NCI-H146 treated with DMSO at 0.1 percent for 48 hours (cell line): Measurements from ENCODE around the gene COPZ1.
A peak's percentile ranks its signal among the peaks of the same experiment; 100 is the strongest.

Source experiments
- DNase-seq: peaks from one replicate; lab custom pipeline; 2025; ENCODE audit not compliant: unreplicated experiment; lab: John Stamatoyannopoulos, UW

The COPZ1 gene

DNA sequence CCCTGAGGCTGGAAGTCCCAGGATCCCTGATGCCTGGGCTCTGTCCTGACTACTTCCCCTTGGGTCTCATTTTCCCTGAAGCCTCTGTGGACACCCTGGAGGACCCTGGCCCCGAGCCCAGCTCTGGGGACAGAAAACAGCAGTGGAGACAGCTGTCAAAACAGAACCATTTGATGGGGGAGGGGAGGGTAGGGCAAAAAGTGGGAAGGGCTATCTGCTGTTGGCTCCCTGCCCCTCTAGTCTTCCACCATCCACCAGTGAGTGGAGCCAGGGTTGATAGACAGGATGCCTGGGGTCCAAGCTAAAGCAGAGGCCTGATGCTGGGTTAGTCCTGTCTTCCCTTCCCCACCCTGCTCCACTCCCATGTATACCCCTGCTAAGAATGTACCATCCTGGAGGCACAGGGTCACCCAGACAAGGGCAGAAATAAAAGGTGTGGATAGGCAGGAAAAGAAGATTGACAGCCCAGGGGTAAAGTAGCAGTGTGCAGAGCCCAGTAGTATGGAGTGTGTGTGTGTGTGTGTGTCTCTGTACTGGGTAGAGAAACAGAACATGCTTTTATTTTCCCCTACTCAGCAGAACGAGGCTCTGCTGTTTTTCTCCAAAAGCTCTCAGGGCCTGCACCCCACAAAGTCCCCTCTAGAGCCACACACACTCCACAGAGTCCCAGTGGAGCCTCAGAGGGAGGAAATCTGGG is 49.8 kb downstream of the COPZ1 start:
- peak; percentile 23 for DNase-seq

DNA sequence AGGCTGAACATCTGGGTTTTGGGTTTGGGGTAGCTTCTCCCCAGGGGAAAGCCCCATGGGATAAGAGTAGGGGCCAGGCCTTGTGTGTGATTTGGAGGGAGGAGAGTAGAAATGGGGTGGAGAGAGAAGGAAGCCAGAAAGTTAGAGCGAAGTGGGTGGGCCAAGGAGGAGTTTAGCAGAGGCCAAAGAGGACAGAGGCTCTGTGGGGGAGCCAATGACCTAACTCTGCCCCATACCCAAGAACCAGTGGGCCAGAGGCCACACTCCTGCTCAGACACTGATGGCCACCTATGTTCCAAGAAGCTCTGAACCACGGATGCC is 50.3 kb downstream of the COPZ1 start:
- DNase-seq, result no peak

DNA sequence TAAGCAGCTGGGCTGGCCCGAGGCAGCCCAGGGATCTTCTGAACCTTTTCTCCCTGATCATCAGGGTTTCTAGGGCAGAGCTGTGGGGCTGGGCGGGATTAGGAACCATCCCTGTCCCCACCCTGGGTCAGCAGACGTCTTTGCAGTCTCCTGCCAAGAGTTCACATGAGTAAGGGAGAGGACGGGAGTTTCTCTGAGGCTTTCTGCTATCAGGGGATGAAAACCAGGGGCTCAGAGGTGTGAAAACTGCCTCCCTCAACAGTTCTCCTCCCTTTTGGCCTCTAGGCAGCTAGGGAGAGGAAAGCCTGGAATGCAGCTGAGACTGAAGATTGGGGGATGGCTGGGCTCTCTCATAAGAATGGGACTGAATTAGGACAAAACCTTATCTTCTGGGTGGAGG is 51.7 kb downstream of the COPZ1 start:
- DNase-seq, result no peak

DNA sequence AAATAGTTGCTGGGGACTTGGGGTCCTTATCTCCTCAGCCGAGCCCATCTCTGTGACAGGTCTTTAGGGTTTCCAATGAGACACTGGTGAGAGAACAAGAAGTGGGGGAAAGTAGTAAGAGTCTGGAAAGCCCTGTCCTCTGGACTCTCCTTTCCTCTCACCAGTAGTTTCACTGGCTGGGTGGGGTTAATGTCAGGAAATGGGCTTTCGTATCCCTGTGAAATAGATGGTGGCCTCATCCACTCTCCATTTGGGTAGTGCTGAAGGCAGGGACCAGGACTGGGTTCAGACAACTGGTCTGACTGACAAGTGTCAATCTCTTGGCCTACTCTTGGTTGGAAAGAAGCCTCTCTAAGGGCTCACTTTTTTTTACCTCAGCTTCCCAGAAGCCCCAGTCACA is 52.1 kb downstream of the COPZ1 start:
- no peak for DNase-seq

DNA sequence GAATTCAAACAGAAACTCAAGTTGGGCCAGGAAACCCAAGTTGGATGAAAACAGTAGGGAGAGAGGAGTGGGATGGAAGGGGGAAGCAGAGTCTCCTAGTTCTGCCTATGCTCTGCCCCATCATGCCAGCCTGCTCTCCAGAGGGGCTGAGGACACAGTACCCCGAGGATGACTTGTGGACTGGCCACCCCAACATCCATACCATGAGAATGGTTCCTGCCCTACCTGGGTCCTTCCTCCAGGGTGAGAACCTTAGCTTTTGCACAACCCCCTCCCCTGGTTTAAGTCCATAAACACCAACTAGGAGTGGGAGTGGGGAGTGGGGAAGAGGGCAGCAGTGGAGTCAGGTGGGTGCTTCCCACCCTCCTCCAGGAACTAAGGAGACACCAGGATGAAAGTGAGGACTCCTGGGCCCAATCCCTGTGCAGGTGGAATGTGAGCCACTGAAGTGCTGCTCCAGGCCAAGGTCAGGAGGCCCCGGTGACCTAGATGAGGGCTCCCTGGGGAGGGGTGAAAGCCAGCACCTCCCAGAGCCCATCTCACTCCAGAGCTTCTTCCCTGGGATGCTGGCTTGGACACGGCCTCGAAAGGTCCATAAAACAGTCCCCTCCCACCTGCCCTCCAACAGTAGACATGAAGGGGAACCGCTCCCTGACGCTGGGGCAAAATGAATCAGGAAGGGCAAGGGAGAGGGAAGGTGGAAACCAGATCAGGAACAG is 53.0 kb downstream of the COPZ1 start:
- DNase-seq, result no peak

DNA sequence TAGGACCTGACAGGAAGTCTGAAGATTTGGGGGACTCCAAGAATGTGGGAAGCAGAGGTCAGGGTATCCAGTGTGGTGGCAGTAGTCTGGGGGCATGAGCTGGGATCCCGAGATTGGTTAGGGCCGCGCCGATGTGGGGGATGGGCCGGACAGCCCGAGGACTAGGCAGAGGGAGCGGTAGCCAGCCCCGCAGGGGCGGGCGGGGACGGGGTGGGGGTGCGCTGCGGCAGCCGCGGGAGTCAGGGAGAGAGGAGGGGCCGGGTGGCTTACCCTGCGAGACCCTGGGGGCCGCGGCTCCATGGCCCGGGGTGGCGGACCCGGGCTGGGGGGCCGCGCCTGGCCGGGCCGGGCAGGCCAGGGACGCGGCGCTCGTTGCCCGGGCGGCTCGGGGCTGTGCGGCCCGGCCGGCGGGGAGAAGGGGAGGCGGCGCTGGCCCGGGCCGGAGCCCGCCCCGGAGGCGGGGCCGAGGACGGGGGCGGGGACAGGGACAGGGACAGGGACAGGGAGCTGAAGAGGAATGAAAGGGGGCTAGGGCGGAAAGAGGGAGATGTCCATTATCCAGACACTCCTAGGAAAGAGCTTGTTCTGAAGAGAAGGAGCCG is 54.0 kb downstream of the COPZ1 start:
- DNase-seq, result peak; percentile 35

DNA sequence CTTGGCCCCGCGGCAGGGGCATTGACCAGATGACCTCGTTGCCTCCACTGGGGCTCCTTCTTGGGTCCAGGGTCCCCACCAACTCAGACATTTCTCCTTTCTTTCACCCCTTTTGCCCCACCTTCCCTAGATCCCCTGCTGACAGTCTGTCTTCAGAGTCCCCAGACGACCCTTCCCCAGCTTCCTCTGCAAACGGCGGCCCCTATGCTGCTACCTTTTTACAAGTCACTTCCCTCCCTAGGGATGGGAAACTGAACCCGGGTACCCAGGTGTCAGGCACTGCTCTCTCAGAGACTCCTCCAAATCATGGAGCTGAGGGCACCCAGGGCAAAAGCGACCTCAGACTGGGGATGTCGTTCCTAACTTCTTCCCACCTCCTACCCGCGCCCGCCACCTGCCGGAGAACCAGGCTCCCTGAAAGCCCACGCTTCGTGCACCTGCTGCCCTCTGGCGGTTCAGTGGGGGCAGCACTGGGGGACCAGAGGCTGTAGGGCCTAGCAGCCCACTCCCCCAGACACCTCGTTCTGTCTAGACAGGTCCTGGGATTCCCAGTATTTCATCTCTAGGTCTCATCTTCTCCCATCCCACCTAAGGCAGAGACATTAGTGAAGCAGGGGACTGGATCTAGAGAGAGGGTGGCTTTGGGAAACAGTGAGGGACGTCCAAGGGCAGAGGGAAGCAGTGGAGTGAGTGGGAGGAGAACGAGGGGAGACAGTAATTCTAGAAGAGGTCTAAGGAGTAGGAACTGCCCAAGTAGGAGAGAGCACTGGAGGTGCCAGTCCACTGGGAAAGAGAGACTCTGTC is 54.7 kb downstream of the COPZ1 start:
- peak; percentile 84 for DNase-seq

DNA sequence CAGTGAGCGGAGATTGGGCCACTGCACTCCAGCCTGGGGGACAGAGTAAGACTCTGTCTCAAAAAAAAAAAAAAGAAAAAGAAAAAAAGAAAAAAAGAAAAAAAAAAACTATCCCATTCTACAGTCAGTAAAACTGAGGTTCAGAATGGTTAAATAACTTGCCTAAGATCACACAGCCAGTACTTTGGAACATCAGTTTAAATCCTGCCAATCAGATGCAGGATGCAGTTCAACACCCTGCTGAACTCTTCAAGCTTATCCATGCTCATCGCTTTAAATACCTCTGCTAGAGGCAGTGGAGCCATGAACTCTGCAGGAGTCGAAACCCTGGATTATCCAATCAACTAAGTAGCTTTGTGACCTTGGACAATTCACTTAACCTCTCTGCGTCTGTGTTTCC is 56.2 kb downstream of the COPZ1 start:
- DNase-seq, result no peak

DNA sequence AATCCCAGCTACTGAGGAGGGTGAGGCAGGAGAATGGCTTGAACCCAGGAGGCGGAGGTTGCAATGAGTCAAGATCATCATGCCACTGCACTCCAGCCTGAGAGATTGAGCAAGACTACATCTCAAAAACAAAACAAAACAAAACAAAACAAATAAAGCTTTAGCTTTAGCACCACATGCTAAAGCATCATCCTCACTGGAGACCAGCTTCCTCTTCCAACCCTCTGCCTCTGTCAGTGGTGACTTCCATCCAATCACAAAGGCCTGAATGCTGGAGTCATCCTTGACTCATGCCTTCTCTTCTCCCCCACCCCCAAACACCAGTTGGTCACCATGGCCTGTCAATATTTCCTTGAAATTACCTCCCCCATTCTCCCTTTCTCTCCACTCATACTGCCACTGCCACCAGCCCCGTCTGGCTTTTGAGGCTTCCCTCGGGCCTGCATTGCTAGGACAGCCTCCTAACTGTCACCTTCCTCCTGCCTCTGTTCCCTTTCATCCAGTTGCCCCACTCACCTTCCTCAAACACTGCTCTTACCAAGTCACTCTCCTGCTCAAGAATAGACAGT is 58.2 kb downstream of the COPZ1 start:
- no peak for DNase-seq

DNA sequence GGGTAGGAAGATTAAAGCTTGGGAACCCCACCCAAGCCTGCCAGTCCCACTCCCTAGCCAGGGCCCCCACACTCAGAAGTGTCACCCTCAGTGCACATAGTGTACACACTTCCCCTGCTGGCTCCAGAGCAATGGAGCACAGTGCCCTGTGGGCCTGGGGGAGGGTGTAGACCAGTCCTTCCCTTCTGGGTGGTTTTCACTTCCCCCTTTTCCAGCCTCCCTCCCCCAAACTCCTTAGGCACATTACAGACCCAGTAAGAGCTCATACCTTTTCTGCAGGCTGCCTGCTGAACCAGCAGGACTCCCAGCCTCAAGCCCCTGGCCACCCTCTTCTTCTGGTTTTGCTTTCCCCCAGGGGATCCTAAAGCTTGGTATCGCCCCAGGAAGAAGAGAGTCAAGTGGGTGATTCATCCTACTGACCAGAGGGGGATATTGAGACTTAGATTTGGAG is 59.7 kb downstream of the COPZ1 start, which contains the start of gene ZNF385A:
Gene ZNF385A, minus strand, starts transcription at position 143 of the 451 bp plus-strand sequence. CDS start 219 bp downstream, outside the sequence.
- DNase-seq, result no peak

DNA sequence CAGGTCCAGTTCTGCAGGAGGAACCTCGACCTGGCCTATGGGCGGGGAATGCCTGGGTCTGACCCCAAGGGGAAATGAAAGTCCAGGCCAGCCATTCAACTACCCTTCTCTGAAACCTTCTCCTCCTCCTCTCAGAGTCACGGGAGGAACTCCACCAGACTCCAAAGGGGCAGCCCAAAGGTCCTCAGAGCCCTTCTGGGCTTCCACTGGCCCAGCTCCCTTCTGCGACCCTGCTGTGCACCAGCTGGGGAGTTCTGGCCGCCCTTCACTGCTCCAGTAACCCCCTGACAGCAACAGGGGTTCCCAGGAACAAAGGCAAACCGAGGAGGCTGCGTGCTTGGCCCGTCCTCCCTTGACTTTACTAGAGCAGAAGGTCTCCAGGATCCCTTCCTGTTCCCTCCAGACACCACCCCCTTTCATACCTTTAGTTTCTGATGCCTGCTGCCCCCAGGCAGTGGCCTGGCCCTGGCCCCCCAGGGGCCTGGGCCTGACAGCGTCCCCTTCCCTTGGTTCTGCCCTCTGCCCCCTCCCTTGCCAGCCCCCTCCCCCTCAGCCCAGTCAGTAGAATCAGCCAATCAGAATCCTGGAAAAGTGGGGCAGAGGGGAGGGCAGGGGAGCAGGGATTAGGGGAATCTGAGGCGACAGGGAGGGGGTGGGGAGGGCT is 60.5 kb downstream of the COPZ1 start:
- DNase-seq, result no peak

DNA sequence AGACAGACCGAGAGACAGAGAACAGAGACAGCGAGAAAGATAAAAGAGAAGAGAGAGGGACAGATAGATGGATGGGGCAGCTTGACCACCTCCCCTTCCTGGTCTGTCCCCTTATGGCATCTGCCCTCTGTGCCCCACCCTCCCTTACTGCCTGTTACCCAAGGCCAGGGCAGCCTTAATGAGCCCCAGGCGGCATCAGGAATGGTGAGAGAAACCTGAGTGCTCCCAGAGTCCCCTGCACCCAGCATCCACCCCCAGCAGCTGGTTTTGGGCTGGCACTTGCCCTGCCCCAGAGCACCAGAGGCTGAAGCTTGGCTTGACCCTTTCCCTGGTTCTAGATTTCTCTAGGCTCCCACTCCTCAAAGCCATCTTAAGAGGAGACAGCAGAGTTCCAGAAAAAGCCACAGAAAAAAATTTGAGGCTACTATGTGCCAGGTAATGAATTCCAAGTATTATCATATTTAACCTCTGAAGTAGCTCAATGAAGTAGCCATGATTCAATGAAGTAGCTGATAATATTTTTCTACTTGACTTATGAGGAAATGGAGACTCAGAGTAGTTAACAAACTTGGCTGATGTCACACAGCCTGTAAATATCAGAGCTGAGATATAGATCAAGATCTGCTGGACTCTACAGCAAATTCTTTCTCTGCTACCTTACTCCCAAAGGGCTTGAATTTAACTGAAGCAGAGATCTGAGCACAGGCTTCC is 61.6 kb downstream of the COPZ1 start:
- no peak for DNase-seq

DNA sequence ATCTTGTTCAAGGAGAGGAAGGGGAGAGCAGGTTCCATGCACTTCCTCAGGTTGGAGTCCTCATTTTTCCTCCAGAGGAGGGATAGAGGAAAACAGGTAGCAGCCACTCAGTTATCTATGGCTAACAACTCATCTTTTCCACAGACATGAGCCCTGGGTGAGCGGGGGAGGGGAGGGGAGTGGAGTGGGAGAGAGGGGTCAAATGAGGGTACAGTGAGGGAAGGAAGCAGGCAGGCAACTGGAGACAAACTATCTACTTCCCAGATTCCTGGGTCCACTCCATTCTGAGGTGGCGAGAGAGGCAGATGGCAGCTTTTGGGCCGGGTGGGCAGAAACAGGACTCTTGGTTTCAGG is 62.2 kb downstream of the COPZ1 start:
- no peak for DNase-seq

DNA sequence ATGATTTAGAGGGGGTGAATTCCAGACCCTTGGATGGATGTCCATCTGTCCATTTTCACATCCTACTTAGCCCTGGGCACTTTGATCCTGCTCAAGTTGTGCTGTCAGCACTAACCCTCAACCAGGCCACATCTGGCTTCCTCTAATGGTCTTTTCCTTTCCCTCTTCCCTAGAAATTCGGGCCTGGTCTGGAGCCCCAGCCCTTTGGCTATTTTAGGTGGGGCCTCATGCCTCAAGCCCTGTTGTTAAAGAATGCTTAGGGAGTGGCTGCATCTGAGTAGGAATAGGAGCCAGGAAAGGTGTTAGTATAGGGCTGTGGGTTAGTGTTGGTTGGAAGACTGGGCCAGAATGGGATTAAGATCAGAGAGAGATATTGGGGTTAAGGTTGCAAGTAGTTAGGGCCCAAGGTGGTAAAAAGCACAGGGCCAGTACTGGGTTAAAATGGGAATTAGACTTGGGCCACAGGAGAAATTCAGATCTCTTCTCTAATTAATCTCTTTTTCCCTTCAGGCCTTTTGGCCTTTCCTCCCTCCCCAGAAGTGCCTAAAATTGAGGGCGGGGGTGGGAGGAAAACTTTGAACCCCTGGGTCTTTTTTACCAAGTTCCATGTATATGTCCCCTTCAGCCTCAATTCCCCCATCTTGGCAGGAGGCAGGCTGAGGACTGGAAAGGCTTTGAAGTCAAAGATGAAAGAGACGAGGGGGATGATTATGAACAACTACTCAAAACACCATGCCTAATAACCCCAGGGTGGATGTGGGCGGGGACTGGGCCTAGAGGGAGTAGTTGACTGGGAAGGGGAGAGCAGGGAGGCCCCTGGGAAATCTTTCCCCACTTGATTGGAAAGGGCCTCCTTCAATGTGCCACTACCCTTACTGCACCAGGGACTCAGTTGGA is 63.6 kb downstream of the COPZ1 start:
- DNase-seq, result no peak

DNA sequence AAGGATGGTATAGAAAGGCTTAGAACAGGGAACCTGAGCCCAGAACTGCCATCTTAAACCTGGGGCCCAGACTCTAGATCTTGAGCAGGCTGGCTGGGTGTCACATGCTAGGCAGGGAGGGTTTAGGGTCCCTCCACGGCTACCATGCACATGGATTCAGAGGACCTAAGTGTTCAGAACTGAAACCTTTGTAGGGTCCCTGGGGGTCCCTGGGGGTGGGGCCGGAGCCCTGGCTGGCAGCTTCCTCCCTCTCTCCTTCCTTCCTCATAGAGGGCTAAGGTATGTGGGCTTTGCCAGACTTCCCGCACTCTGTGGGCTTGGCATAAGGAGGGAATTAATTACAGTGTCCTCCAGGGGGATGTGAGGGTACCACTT is 64.2 kb downstream of the COPZ1 start:
- DNase-seq, result no peak

DNA sequence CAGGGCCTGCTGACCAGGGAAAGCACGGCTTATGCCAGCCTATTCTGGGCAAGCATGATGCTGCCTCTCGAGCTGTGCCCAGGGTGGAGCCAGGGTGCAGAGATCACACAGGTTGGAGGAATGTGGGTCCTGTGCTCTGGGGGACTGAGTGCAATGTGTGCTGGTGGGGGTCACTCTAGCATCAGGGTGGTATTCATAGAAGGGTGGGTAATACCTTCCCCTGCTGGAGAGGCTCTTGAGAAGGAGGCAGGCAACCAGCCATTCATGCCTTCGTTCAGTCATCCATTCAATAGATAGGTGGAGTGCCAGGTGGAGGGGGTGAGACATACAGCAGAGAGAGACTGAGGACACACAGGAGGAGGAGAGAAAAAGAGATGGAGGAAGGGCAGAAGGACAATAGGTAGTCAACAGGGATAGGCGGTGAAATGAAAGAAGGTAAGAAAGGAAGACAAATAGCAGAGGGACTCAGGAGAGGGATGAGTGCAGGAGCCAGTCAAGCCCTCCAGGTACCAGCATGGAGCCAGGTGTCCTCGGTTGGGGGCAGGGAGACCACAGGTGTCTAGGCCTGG is 64.8 kb downstream of the COPZ1 start:
- DNase-seq, result no peak

DNA sequence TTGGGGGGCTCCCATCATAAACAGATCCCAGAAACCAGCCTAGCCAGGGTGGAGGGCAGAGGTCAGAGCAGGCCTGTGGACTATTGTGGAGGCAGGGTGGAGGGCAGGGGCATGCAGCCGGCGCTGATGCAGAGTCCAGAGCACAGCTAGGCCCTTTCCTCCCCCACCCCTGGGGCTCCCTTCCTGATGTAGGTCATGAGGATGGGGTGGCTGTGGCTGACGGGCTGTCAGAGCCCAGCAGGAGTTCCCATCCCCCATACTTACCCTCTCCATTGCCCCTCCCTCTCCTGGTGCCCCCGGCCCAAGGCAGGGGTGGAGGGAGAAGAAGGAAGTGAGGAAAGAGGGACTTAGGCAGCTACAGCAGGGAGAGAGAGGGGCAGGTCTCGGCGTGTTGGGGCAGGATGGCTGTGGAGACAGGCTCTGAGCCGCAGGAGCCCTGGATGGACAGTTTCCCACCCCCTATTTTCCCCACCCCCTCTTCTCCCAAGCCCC is 65.3 kb downstream of the COPZ1 start:
- no peak for DNase-seq

DNA sequence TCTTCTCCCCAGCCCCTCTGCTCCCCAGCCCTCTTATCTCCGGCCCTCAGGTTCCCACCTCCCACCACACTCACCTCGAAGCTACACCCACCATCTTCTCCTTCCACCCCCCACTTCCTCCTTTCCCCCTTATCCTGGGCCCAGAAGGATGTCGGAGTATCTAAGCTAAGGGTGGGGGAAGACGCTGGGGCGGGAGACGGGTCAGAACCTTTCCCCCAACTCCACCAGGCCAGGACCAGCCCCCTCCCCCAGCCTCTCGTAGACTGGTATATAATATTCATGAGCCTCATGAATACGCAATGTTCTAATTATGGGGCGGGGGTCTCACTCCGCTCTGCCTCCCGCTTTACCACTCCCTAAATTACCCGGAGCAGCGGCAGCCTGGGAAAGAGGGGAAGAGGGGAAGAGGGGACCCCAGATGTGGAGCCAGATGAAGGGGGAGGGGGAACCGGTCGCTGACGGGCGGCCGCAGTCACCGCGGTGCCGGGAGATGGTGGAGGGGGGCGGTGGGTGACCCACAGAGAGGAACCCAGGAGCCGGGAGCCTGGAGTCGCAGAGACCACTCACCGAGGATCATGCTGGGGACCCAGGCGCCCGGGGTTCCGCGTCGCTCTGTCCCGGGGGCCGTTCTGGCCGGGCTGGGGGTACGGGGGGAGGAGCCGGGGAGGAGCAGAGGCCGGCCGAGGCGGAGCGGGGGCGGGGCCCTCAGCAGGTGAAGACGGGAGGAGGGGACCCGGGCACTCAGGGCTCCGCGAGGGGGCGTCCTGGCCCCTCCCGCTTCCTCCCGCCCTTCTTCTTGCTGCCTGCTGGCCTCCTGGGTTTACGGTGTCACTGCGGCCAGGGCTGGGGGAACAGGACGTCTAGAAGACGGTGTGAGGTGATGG is 66.0 kb downstream of the COPZ1 start:
- peak; percentile 69 for DNase-seq
